ENCODE measurements around the gene CACNA1C.
"Not testable (repeated sequence)": the region's sequence is repeated elsewhere in the genome, so short reads cannot be mapped to it uniquely, and the experiment has no call there.

The CACNA1C gene

GRCh38 chr12:2110127-2110526, 57.3 kb downstream of the CACNA1C start:
- DNase-seq (ENCODE audit: low read depth in 2 of 3, low spot score in 2 of 3) = no peak

DNA sequence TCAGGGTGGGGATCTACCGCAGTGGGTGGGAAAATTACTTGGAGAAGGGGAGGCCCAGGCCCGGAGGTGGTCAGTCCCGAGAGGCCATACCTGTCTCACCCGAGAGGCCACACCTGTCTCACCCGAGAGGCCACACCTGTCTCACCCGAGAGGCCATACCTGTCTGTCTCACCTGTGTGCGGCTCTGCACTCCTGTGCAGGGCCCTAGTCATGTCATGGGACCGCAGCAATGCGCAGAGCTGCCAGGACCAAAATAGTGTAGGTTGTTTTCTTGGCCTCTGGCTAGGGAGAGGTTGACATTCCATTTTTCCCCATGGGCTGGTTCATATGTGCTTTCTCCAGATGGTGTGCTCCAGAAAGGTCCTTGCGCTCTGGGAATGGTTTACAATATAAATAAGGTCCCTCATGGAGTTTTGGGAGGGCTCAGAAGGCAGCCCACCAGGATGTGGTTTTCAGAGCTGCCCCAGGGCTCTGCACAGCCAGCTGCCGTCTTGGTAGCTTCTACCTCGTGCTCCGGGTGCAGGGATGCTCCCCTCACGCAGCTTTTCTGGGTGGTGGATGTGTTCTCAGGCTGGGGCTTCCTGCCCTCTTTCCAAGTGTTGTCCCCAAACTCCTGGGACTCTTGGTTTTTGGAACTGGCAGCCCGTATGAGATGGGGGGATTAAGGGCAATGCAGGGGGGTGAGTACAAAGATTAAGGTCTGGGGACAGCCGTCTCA, 58.2 kb downstream of the CACNA1C start:
- no peak for DNase-seq (ENCODE audit: low read depth in 2 of 3, low spot score in 2 of 3)

DNA sequence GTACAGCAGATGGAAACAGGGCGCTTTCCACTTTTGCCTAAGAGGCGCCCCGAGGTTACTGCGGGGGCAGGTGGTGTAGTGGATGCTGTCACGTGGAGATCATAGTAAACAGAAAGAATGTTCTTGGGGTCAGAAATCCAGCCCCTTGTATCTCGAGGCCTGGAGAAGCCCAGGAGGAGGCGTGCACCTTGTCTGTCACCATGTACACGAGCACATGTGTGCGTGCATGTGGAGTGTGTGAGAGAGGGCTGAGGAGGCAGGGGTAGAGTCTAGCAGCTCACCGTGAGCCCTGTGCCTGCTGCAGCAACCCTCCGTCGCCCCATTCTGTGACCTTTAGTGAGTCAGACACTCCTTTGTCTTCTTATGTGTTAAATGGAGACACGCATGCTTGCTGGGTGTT, 59.0 kb downstream of the CACNA1C start:
- DNase-seq (ENCODE audit: low read depth in 2 of 3, low spot score in 2 of 3) = no peak

- DNase-seq (ENCODE audit: low read depth in 2 of 3, low spot score in 2 of 3) = no peak
Measured at GRCh38 chr12:2112401-2112800, 59.6 kb downstream of the CACNA1C start.

DNA sequence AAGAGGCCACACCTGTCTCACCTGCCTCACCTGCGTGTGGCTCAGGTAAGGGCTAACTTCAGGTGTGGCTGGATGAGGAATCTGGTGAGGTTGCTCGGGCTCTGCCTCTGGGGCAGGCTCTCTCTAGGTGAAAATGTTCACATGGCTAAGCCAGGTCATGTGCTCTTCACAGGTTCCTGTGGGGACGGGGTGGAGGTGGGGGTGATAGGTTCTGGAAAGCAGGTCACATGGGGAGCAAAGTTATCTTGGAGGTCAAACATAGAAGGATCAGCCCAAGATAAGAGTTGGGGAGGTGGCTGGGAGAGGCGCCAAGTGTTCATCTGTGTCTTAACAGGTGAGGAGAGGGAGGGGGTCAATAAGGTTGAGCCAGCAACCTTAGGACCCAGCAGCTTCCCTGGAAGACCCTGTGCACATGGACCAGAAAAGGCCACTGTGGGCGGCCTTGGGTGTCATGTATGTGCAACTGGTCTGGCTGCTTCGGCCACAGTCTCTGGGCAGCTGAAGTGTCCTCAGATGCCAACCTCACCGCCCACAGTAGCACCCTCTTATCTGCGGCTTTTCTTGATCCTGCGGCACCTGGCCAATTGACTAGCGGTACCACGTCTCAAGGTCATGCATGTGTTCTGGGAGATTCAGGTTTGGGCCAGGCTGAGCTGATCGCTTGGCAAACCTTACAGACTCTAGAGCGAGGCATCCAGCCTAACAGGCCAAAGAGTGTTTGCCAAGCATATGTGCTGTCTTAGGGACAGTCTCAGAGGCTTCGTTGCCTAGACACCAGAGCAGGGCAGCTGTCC, 60.5 kb downstream of the CACNA1C start:
- no peak for DNase-seq (ENCODE audit: low read depth in 2 of 3, low spot score in 2 of 3)

- DNase-seq (ENCODE audit: low read depth in 2 of 3, low spot score in 2 of 3) = no peak
Measured at GRCh38 chr12:2114071-2114470, 61.3 kb downstream of the CACNA1C start.

DNA sequence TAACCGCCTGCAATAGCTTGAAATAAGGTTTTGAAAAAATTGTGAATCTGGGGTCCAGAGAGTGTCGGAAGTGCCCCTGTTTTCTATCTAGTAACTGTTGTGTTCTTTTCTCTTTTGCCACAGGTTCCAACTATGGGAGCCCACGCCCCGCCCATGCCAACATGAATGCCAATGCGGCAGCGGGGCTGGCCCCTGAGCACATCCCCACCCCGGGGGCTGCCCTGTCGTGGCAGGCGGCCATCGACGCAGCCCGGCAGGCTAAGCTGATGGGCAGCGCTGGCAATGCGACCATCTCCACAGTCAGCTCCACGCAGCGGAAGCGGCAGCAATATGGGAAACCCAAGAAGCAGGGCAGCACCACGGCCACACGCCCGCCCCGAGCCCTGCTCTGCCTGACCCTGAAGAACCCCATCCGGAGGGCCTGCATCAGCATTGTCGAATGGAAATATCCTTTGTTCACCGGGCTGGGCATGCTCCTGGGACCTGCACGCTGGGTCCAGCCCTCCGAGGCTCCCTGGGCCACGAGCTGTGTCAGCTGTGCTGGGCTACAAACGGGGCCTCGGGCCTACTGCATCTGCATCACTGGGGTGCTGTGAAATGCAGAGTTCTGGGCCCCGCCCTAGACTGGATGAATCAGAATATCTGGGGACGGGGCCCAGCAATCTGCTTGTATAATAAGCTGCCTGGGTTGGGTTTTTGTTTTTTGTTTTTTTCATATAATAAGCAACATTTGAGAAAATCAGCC, 62.5 kb downstream of the CACNA1C start:
- DNase-seq (ENCODE audit: low read depth in 2 of 3, low spot score in 2 of 3) = no peak

DNA sequence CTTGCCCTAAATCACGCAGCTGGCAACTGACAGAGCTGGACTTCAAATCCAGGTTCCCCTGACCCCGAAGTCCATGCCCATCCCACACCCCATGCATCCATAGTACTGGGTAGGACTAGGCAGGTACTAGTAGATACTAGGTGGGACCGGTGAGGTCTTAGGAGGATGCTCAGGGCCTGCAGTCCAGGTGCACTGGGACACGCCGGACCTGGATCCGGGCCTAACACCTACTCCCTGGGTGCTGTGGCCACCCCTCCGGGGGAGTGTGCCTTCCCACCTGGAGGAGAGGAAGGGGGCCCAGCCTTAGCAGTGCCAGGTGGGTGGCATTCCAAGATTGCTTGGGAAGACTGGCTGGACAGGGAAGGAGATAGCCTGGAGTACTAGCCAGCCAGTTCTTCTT, 64.8 kb downstream of the CACNA1C start:
- no peak for DNase-seq (ENCODE audit: low read depth in 2 of 3, low spot score in 2 of 3)

DNA sequence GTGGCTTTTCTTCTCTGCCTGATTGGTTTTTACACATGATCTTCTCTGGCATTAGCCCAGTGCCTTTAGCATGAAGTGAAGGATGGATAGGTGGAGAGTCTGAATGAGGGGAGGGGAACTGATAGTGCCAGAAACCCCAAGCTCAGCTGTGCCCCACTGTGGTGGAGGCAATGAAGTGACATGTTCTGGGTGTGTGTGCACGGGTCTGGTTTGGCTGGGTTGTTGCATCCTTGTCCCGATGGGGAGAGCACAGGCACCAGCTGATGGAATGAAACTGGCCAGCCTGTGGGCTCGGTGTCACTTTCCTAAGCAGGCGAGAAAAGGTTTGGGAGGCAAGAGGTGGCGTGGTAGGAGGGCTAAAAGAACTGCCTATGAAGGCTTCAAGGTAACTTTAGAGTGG, 65.3 kb downstream of the CACNA1C start:
- no peak for DNase-seq (ENCODE audit: low read depth in 2 of 3, low spot score in 2 of 3)

- no peak for DNase-seq (ENCODE audit: low read depth in 2 of 3, low spot score in 2 of 3)
Measured at GRCh38 chr12:2118481-2119255, 65.9 kb downstream of the CACNA1C start.

DNA sequence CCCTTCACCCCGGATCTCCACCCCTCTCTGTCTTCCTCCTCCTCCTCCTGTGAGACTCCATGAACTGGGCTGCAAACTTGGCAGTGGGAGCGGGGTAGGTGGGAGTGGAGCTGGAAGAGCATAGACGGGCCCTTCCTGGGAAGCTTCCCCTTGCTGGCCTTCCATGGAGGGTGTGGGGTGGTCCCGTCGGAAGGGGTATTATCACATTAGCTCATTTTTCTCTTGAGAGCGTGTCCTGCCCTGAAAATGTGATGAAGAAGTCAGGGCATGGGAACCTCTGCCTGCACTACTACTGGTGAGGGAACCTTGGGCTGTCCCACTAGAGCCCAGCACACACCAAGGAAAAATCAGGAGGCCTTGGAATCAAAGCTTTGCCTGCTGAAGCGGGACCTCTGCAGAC, 66.5 kb downstream of the CACNA1C start:
- DNase-seq (ENCODE audit: low read depth in 2 of 3, low spot score in 2 of 3) = no peak

DNA sequence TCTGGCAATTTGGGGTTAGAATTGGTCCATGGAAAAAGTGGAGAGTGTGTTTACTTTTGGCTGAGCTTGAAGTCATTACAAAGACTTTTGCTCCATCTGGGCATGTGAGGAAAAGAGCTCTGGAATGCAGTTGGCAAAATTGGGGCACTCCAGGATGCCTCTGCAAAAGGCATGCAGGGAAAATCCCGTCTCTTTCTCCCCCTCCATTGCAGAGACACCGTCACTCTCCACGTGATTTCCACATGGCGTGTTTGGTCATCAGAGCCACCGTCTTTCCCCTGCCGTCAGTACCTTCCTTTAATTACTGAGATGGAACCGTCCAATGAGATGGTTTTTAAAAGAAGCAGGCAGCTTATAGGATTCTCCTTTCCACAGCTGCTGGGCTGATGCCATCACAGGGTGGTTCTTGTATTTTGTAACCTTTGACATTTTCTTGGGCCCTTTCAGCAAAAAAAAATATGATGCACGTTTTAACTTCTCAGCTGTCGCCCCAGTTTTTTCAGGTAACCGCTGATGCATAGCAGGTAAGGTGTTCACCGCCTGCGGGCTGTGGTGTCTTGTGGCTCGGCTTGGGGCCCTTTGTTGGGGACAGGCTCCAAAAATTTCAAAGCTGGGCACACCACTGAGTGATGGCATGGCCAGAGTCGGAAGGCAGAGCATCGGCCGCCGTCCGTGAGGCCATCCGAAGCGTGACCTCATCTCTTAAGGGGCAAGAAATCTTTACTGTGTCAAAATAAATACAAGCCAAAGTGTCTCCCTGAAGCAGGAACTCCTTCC, 68.4 kb downstream of the CACNA1C start:
- DNase-seq (ENCODE audit: low read depth in 2 of 3, low spot score in 2 of 3) = no peak

DNA sequence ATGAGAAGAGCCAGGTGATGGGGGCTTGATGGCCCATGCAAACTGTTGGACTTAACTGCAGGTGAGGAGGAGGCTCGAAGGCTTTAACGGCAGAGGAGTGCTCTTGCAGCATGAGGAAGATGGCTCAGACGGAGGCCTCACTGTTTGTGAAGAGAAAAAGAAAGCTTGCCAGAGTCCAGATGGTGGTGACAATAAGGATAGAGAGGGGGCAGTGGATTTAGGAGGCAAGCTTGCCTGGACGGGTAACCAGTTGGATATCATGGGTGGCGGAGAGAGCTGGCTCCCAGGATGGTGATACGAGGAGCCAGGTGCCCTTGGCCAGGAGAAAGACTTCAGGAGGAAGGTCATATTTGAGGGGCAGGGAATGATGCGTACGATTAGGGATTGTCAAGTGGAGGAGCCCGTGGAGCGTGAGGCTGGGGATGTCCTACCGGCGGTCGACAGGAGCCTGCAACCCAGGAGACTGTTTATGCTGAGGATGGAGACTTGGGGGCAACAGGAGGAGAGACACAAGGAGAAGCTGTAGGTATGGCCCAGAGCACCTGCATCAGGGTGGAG, 71.8 kb downstream of the CACNA1C start:
- DNase-seq (ENCODE audit: low read depth in 2 of 3, low spot score in 2 of 3) = no peak

DNA sequence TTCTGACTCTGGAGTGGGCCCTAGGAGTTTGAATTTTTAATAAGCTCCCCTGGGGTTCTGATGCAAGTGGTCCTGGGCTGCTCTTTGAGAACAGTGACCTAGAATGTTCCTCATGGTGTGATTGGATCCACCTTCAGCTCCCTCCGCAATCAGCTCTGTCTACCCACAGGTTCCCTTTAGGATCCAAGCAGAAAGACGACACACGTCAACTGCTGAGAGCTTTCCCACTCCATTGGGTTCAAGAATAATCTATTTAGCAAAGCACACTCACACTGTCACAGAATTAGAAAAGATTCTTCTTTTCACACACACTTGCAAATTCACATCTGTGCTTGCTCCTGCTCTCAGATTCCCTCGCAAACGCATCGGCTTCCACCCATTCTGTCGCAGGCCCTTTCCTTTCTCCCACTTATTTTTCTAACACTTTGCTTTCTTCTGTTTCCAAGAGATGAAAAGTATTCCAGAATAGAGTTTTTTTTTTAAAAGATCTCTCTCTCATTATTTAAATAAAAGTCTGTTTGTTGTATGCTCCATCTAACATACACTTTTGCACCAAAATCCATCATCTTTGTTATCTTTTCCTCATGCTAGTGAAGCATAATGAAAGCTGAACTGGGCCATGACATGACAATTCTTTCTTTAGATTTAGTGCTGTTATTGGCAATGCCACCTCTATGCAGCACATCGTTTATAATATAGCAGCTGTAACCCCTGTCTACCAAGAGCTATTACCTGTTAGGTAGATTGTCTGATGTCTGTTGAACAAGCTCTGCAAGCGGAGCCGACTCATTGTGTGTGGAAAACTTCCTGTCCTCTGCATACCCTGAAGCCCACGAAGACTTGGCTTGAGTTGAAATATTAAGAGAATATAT, 73.1 kb downstream of the CACNA1C start:
- no peak for DNase-seq (ENCODE audit: low read depth in 2 of 3, low spot score in 2 of 3)

- DNase-seq (ENCODE audit: low read depth in 2 of 3, low spot score in 2 of 3) = no peak
Measured at GRCh38 chr12:2126676-2127406, 74.1 kb downstream of the CACNA1C start.

DNA sequence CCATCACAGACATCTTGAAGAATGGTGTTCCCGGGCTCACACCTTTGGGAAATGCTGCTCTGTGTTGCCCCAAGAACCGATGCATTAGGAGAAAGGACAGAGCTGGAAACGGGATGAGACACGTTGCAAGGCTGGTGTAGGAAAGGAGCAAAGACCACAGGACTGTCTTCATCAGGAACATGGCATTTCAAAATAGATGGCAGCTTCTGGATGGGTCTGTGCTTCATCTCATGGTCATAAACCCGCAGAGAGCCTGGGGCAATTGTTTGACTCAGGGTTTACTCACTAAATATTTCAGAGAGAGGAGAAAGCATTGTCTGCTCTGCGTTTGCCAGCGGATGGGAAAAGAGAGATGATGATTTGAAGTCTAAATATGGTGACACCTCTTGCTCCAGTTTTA, 76.3 kb downstream of the CACNA1C start:
- DNase-seq (ENCODE audit: low read depth in 2 of 3, low spot score in 2 of 3) = no peak

DNA sequence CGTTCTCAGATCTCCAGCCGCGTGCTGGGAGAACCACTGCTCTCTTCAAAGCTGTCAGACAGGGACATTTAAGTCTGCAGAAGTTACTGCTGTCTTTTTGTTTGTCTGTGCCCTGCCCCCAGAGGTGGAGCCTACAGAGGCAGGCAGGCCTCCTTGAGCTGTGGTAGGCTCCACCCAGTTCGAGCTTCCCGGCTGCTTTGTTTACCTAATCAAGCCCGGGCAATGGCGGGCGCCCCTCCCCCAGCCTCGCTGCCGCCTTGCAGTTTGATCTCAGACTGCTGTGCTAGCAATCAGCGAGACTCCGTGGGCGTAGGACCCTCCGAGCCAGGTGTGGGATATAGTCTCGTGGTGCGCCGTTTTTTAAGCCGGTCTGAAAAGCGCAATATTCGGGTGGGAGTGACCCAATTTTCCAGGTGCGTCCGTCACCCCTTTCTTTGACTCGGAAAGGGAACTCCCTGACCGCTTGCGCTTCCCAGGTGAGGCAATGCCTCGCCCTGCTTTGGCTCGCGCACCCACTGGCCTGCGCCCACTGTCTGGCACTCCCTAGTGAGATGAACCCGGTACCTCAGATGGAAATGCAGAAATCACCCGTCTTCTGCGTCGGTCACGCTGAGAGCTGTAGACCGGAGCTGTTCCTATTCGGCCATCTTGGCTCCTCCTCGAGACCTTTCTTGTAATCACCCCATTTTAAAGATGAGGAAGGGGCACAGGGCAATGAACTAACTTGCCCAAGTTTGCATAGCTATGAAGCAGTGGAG, 83.1 kb downstream of the CACNA1C start:
- DNase-seq (ENCODE audit: low read depth in 2 of 3, low spot score in 2 of 3) = not testable (repeated sequence)

- DNase-seq (ENCODE audit: low read depth in 2 of 3, low spot score in 2 of 3) = no peak
Measured at GRCh38 chr12:2136901-2137300, 84.1 kb downstream of the CACNA1C start.
